H9 (cell line): ENCODE results near the gene BRINP2. TPM values are rescaled to one million over a fixed set of nuclear protein-coding genes. Genes with fewer than 3 reads are reported as not detected.

Experiments used
- DNase-seq: peaks from one replicate; pipeline ENCODE4 v3.0.0-alpha.2; 2017
- H2AFZ ChIP-seq: one replicate; pipeline ENCODE4 v1.6.1; 2013; ENCODE audit warnings: mild to moderate bottlenecking, low read length, control low read depth, moderate library complexity
- H2AK5ac ChIP-seq: 2 replicates; pipeline ENCODE4 v1.6.1; 2013; ENCODE audit warnings: low read length, control low read depth, mixed read lengths; ENCODE audit not compliant: insufficient read length
- H2BK120ac ChIP-seq: one replicate; pipeline ENCODE4 v1.6.1; 2013; ENCODE audit warnings: low read depth, mild to moderate bottlenecking, low read length, control low read depth, inconsistent platforms; ENCODE audit not compliant: poor library complexity, severe bottlenecking
- H2BK12ac ChIP-seq: 2 replicates; pipeline ENCODE4 v1.6.1; 2013; ENCODE audit warnings: low read length, control low read depth, mixed read lengths, low read depth; ENCODE audit not compliant: insufficient read length
- H2BK15ac ChIP-seq: 2 replicates; pipeline ENCODE4 v1.6.1; 2013; ENCODE audit warnings: low read depth, low read length, control low read depth
- H2BK20ac ChIP-seq: one replicate; pipeline ENCODE4 v1.6.1; 2013; ENCODE audit warnings: low read depth, mild to moderate bottlenecking, low read length, control low read depth, inconsistent platforms; ENCODE audit not compliant: poor library complexity, severe bottlenecking
- H2BK5ac ChIP-seq: 2 replicates; pipeline ENCODE4 v1.6.1; 2013; ENCODE audit warnings: low read length, control low read depth, mixed read lengths; ENCODE audit not compliant: insufficient read length
- H3K14ac ChIP-seq: 2 replicates; pipeline ENCODE4 v1.6.1; 2013; ENCODE audit warnings: low read length, control low read depth; ENCODE audit not compliant: insufficient read depth
- H3K18ac ChIP-seq: 2 replicates; pipeline ENCODE4 v1.6.1; 2013; ENCODE audit warnings: low read depth, mild to moderate bottlenecking, mixed read lengths, low read length, control low read depth; ENCODE audit not compliant: insufficient read length
- H3K23ac ChIP-seq: 2 replicates; pipeline ENCODE4 v1.6.1; 2013; ENCODE audit warnings: low read length, control low read depth, mixed read lengths, low read depth; ENCODE audit not compliant: insufficient read length
- H3K23me2 ChIP-seq: 2 replicates; pipeline ENCODE4 v1.6.1; 2013; ENCODE audit warnings: low read depth, mild to moderate bottlenecking, mixed read lengths, low read length, control low read depth; ENCODE audit not compliant: insufficient read length, poor library complexity, severe bottlenecking
- H3K27ac ChIP-seq: 2 replicates; pipeline ENCODE4 v1.5.1; 2013; ENCODE audit warnings: low read length, control low read depth, mixed read lengths, low read depth; ENCODE audit not compliant: insufficient read length
- H3K27me3 ChIP-seq: 2 replicates; pipeline ENCODE4 v1.6.1; 2013; ENCODE audit warnings: low read length, control low read depth, inconsistent platforms; ENCODE audit not compliant: insufficient read depth
- H3K4ac ChIP-seq: 2 replicates; pipeline ENCODE4 v1.6.1; 2013; ENCODE audit warnings: low read depth, mild to moderate bottlenecking, control low read depth, inconsistent platforms, low read length, moderate library complexity
- H3K4me1 ChIP-seq: 2 replicates; pipeline ENCODE4 v1.6.1; 2013; ENCODE audit warnings: low read length, control low read depth, inconsistent platforms; ENCODE audit not compliant: insufficient read depth
- H3K4me2 ChIP-seq: 2 replicates; pipeline ENCODE4 v1.6.1; 2013; ENCODE audit warnings: low read length, control low read depth, mixed read lengths; ENCODE audit not compliant: insufficient read length, insufficient read depth
- H3K56ac ChIP-seq: 2 replicates; pipeline ENCODE4 v1.6.1; 2013; ENCODE audit warnings: low read depth, mild to moderate bottlenecking, mixed read lengths, low read length, control low read depth; ENCODE audit not compliant: insufficient read length
- H3K79me1 ChIP-seq: 2 replicates; pipeline ENCODE4 v1.6.1; 2013; ENCODE audit warnings: low read depth, mild to moderate bottlenecking, moderate library complexity, low read length, control low read depth, inconsistent platforms; ENCODE audit not compliant: insufficient read depth, poor library complexity, severe bottlenecking
- H3K79me2 ChIP-seq: 2 replicates; pipeline ENCODE4 v1.6.1; 2013; ENCODE audit warnings: low read length, control low read depth, inconsistent platforms; ENCODE audit not compliant: insufficient read depth
- H3K9ac ChIP-seq: 2 replicates; pipeline ENCODE4 v1.6.1; 2013; ENCODE audit warnings: low read length, control low read depth, mixed read lengths; ENCODE audit not compliant: insufficient read length; ENCODE audit errors: extremely low read depth
- H3K9me3 ChIP-seq: one replicate; pipeline ENCODE4 v1.6.1; 2013; ENCODE audit warnings: low read depth, low read length, inconsistent platforms; ENCODE audit not compliant: control insufficient read depth
- H3T11ph ChIP-seq: one replicate; pipeline ENCODE4 v1.6.1; 2013; ENCODE audit warnings: mild to moderate bottlenecking, low read length, control low read depth, inconsistent platforms
- H4K20me1 ChIP-seq: one replicate; pipeline ENCODE4 v1.6.1; 2013; ENCODE audit not compliant: control insufficient read depth, insufficient read length, insufficient read depth
- H4K5ac ChIP-seq: 2 replicates; pipeline ENCODE4 v1.6.1; 2013; ENCODE audit warnings: low read depth, mild to moderate bottlenecking, mixed read lengths, low read length, control low read depth; ENCODE audit not compliant: insufficient read length
- H4K8ac ChIP-seq: replicated peaks from 2 replicates; pipeline ENCODE4 v1.6.1; 2013; ENCODE audit warnings: low read length, control low read depth, mixed read lengths, low read depth; ENCODE audit not compliant: insufficient read length
- H4K91ac ChIP-seq: 2 replicates; pipeline ENCODE4 v1.6.1; 2013; ENCODE audit warnings: low read depth, mild to moderate bottlenecking, moderate library complexity, mixed read lengths, low read length, control low read depth; ENCODE audit not compliant: insufficient read length
- H3K27ac Mint-ChIP-seq, 3 experiments: 2 replicates in 2 of 3; 3 replicates in 1 of 3; pipeline ENCODE4 v1.8.0; 2020 to 2021; ENCODE audit warnings: mixed read lengths in 3 of 3, mild to moderate bottlenecking in 1 of 3, moderate library complexity in 1 of 3
- H3K27me3 Mint-ChIP-seq: 2 replicates; pipeline ENCODE4 v1.8.0; 2021; ENCODE audit warnings: low read depth, mild to moderate bottlenecking, moderate library complexity, mixed read lengths
- H3K36me3 Mint-ChIP-seq, 3 experiments: 2 replicates in 2 of 3; 3 replicates in 1 of 3; pipeline ENCODE4 v1.8.0; 2020 to 2021; ENCODE audit warnings: low read depth in 3 of 3, mixed read lengths in 3 of 3; ENCODE audit not compliant: insufficient read depth in 1 of 3
- H3K4me1 Mint-ChIP-seq, 2 experiments: 2 replicates each; pipeline ENCODE4 v1.8.0; 2020; ENCODE audit warnings: mixed read lengths in 2 of 2
- H3K4me3 Mint-ChIP-seq, 2 experiments: 2 replicates in 1 of 2; 3 replicates in 1 of 2; pipeline ENCODE4 v1.8.0; 2020 to 2021; ENCODE audit warnings: mild to moderate bottlenecking in 2 of 2, mixed read lengths in 2 of 2, moderate library complexity in 1 of 2
- H3K9me3 Mint-ChIP-seq, 2 experiments: 2 replicates in 1 of 2; 3 replicates in 1 of 2; pipeline ENCODE4 v1.8.0; 2020; ENCODE audit warnings: mild to moderate bottlenecking in 2 of 2, mixed read lengths in 2 of 2, moderate library complexity in 1 of 2
- WGBS: extraction: QIAGEN DNeasy Blood & Tissue Kit; methylation state at CpG from one replicate; pipeline ENCODE4 v1.1.7; 2013; ENCODE audit warnings: missing lambda C conversion rate, low lambda C conversion rate, mixed read lengths; ENCODE audit not compliant: insufficient read length; ENCODE audit errors: extremely low coverage; 5-methylcytosine and 5-hydroxymethylcytosine counted together
- total RNA-seq: library from RNA; stranded (reverse); gene quantifications from 2 replicates; pipeline ENCODE4 v1.2.1, GENCODE V29; 2021
- TF ChIP-seq, protein P1 (sequence below): fragments of 200-600 bp; sonication (generic); conservative IDR thresholded peaks from 3 replicates; pipeline ENCODE4 v1.8.0; 2021; ENCODE audit warnings: antibody characterized with exemption, mild to moderate bottlenecking

BRINP2 gene
- total RNA-seq, 1 experiment from 2014 or later = not detected

GRCh38 chr1:177133977-177134538 lies 36.7 kb upstream of the BRINP2 start:
- Histone ChIP-seq H3K4me1 (peaks cover 4% of the 10 kb centered on the region; the same call in 1 of the 2 replicates), H4K20me1 (no peaks in the 10 kb centered on the region), H3K9me3 (no peaks in the 10 kb centered on the region), H3K23ac (no peak overlapping the region), H2BK120ac (no peak overlapping the region), H3K4me2 (no peak overlapping the region), H3K27ac (no peak overlapping the region), H3K79me2 (0 out of 2 replicates have a peak, but pooled peaks cover 2% of the 10 kb centered on the region), H3K56ac (no peak overlapping the region), H4K5ac (no peak overlapping the region), H2BK20ac (no peak overlapping the region), H2BK12ac (no peak overlapping the region), H4K91ac (no peak overlapping the region), H3K14ac (no peak overlapping the region), H3K79me1 (no peaks in the 10 kb centered on the region), H3K4ac (no peak overlapping the region), H3T11ph (no peak overlapping the region), H3K9ac (no peak overlapping the region), H3K18ac (no peak overlapping the region), H4K8ac (no peak overlapping the region), H2AK5ac (no peak overlapping the region), H3K27me3 (no peaks in the 10 kb centered on the region), H2AFZ (no peak overlapping the region), H3K23me2 (no peaks in the 10 kb centered on the region), H2BK15ac (no peak overlapping the region), H2BK5ac (no peak overlapping the region)
- no peak for DNase-seq
- peaks cover 2 to 6% of the 10 kb centered on the region in 2 experiments; a peak in 3 of 4 replicates for H3K4me1 Mint-ChIP-seq
- TF ChIP-seq, protein P1, sequence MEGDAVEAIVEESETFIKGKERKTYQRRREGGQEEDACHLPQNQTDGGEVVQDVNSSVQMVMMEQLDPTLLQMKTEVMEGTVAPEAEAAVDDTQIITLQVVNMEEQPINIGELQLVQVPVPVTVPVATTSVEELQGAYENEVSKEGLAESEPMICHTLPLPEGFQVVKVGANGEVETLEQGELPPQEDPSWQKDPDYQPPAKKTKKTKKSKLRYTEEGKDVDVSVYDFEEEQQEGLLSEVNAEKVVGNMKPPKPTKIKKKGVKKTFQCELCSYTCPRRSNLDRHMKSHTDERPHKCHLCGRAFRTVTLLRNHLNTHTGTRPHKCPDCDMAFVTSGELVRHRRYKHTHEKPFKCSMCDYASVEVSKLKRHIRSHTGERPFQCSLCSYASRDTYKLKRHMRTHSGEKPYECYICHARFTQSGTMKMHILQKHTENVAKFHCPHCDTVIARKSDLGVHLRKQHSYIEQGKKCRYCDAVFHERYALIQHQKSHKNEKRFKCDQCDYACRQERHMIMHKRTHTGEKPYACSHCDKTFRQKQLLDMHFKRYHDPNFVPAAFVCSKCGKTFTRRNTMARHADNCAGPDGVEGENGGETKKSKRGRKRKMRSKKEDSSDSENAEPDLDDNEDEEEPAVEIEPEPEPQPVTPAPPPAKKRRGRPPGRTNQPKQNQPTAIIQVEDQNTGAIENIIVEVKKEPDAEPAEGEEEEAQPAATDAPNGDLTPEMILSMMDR = no peak
- no peaks in the 10 kb centered on the region for H3K9me3 Mint-ChIP-seq
- no peak overlapping the region for H3K4me3 Mint-ChIP-seq
- H3K27ac Mint-ChIP-seq = no peak overlapping the region
- WGBS = no CpG with 5 or more reads among the region's 4 CpGs
- H3K36me3 Mint-ChIP-seq = peaks cover 0 to 2% (median 0%) of the 10 kb centered on the region in 3 experiments; a peak in 1 of 7 replicates
- H3K27me3 Mint-ChIP-seq = peaks cover 5% of the 10 kb centered on the region; the same call in 1 of the 2 replicates
